Nephron (organoid): ENCODE data around the gene ZIC5.

Experiments
- H3K27ac Mint-ChIP-seq, 3 experiments: 2 replicates each; pipeline ENCODE4 v1.8.0; 2020; ENCODE audit warnings: mixed read lengths in 3 of 3, mild to moderate bottlenecking in 2 of 3, moderate library complexity in 1 of 3
- H3K27me3 Mint-ChIP-seq: 2 replicates; pipeline ENCODE4 v1.8.0; 2021; ENCODE audit warnings: low read depth, mild to moderate bottlenecking, moderate library complexity, mixed read lengths
- H3K36me3 Mint-ChIP-seq: 2 replicates; pipeline ENCODE4 v1.8.0; 2020; ENCODE audit warnings: low read depth, mixed read lengths
- H3K4me1 Mint-ChIP-seq: 2 replicates; pipeline ENCODE4 v1.8.0; 2020; ENCODE audit warnings: mixed read lengths
- H3K4me3 Mint-ChIP-seq, 3 experiments: 2 replicates each; pipeline ENCODE4 v1.8.0; 2020; ENCODE audit warnings: mild to moderate bottlenecking in 3 of 3, mixed read lengths in 3 of 3, moderate library complexity in 2 of 3
- H3K9me3 Mint-ChIP-seq: 2 replicates; pipeline ENCODE4 v1.8.0; 2020; ENCODE audit warnings: mixed read lengths
- CTCF ChIP-seq, 3 experiments: fragments of 200-600 bp; sonication (generic); IDR thresholded peaks; one replicate each; pipeline ENCODE4 v1.5.0; 2021; ENCODE audit warnings: antibody characterized with exemption in 3 of 3; ENCODE audit not compliant: unreplicated experiment in 3 of 3

The ZIC5 gene

GRCh38 chr13:99980824-99981734 is 9.5 kb upstream of the ZIC5 start:
- Mint-ChIP-seq H3K4me1 (peaks cover 16% of the 10 kb centered on the region), H3K4me3 (peak overlapping the region; percentile 67 to 76 (median 69)), H3K36me3 (peaks cover 3% of the 10 kb centered on the region), H3K27me3 (peaks cover 79% of the 10 kb centered on the region), H3K27ac (no peak overlapping the region), H3K9me3 (peaks cover 3% of the 10 kb centered on the region)
- TF ChIP-seq CTCF (IDR thresholded peaks at IDR 0.05; ENCODE audit: unreplicated experiment in 3 of 3): no peak

- no peaks in the 10 kb centered on the region for H3K36me3 Mint-ChIP-seq
- H3K4me3 Mint-ChIP-seq: peak overlapping the region in 2 of 3 experiments; percentile 69 to 76
- peaks cover 3% of the 10 kb centered on the region for H3K9me3 Mint-ChIP-seq
- no peak for TF ChIP-seq CTCF (IDR thresholded peaks at IDR 0.05; ENCODE audit: unreplicated experiment in 3 of 3)
- H3K27ac Mint-ChIP-seq: no peak overlapping the region
- H3K4me1 Mint-ChIP-seq: peaks cover 11% of the 10 kb centered on the region
- peaks cover 79% of the 10 kb centered on the region for H3K27me3 Mint-ChIP-seq
Observed at GRCh38 chr13:99980201-99980823, 8.7 kb upstream of the ZIC5 start.

- no peaks in the 10 kb centered on the region for H3K36me3 Mint-ChIP-seq
- no peak for TF ChIP-seq CTCF (IDR thresholded peaks at IDR 0.05; ENCODE audit: unreplicated experiment in 3 of 3)
- no peak overlapping the region for H3K27ac Mint-ChIP-seq
- H3K4me1 Mint-ChIP-seq: peaks cover 9% of the 10 kb centered on the region
- peak overlapping the region; percentile 59 to 70 (median 61) for H3K4me3 Mint-ChIP-seq
- peaks cover 82% of the 10 kb centered on the region for H3K27me3 Mint-ChIP-seq
- H3K9me3 Mint-ChIP-seq: peaks cover 3% of the 10 kb centered on the region
Observed at GRCh38 chr13:99979453-99980200, 8.1 kb upstream of the ZIC5 start.

GRCh38 chr13:99978799-99979452 is 7.4 kb upstream of the ZIC5 start:
- Mint-ChIP-seq H3K27me3 (peaks cover 82% of the 10 kb centered on the region), H3K4me3 (peak overlapping the region; percentile 40 to 65 (median 53)), H3K9me3 (no peaks in the 10 kb centered on the region), H3K27ac (peak overlapping the region in 1 of 3 experiments; percentile 53), H3K36me3 (no peaks in the 10 kb centered on the region), H3K4me1 (peaks cover 4% of the 10 kb centered on the region)
- no peak for TF ChIP-seq CTCF (IDR thresholded peaks at IDR 0.05; ENCODE audit: unreplicated experiment in 3 of 3)

- Mint-ChIP-seq H3K9me3 (no peaks in the 10 kb centered on the region), H3K27me3 (peaks cover 82% of the 10 kb centered on the region), H3K27ac (peak overlapping the region in 1 of 3 experiments; percentile 53), H3K36me3 (no peaks in the 10 kb centered on the region), H3K4me1 (peaks cover 4% of the 10 kb centered on the region), H3K4me3 (peak overlapping the region; percentile 40 to 65 (median 53))
- no peak for TF ChIP-seq CTCF (IDR thresholded peaks at IDR 0.05; ENCODE audit: unreplicated experiment in 3 of 3)
Observed at GRCh38 chr13:99977912-99978798, 6.6 kb upstream of the ZIC5 start.
